Liver (tissue), 9 donors: Measurements from ENCODE around the gene TFF3. TPM values are rescaled to one million over a fixed set of nuclear protein-coding genes. Genes with fewer than 3 reads are reported as not detected.

Experiments
- DNase-seq: peaks from one replicate; pipeline ENCODE4 v3.0.0-alpha.2; 2017; ENCODE audit warnings: low spot score
- H3K27ac ChIP-seq, 2 donors: one replicate each; pipeline ENCODE4 v1.7.0; 2013; ENCODE audit warnings: inconsistent platforms in 2 of 2, low read length in 2 of 2, control low read depth in 1 of 2, low read depth in 1 of 2, mild to moderate bottlenecking in 1 of 2
- H3K27me3 ChIP-seq, 4 donors: one replicate each; pipeline versions ENCODE4 v1.6.1 to v1.7.0; 2013; ENCODE audit warnings: low read length in 3 of 4, inconsistent platforms in 1 of 4, mild to moderate bottlenecking in 1 of 4, moderate library complexity in 1 of 4; ENCODE audit not compliant: control insufficient read depth in 4 of 4, insufficient read depth in 4 of 4
- H3K36me3 ChIP-seq, 4 donors: one replicate each; pipeline versions ENCODE4 v1.6.1 to v1.7.0; 2013; ENCODE audit warnings: low read length in 3 of 4, mild to moderate bottlenecking in 3 of 4, low read depth in 1 of 4, moderate library complexity in 1 of 4; ENCODE audit not compliant: control insufficient read depth in 4 of 4, insufficient read depth in 3 of 4
- H3K4me1 ChIP-seq, 4 donors: one replicate each; pipeline versions ENCODE4 v1.6.1 to v1.7.0; 2013; ENCODE audit warnings: low read length in 3 of 4, mild to moderate bottlenecking in 3 of 4, moderate library complexity in 1 of 4; ENCODE audit not compliant: control insufficient read depth in 4 of 4, insufficient read depth in 4 of 4
- H3K4me3 ChIP-seq, 3 donors: one replicate each; pipeline versions ENCODE4 v1.6.1 to v1.7.0; 2013; ENCODE audit warnings: low read length in 3 of 3, control low read depth in 1 of 3, low read depth in 1 of 3, mild to moderate bottlenecking in 1 of 3
- H3K9ac ChIP-seq, 2 donors: one replicate each; pipeline ENCODE4 v1.7.0; 2013; ENCODE audit warnings: low read length in 2 of 2, mild to moderate bottlenecking in 2 of 2, moderate library complexity in 2 of 2, control low read depth in 1 of 2, low read depth in 1 of 2
- H3K9me3 ChIP-seq, 4 donors: one replicate each; pipeline versions ENCODE4 v1.6.1 to v1.7.0; 2013; ENCODE audit warnings: low read length in 3 of 4; ENCODE audit not compliant: control insufficient read depth in 4 of 4
- ATF3 ChIP-seq: IDR thresholded peaks from 2 replicates; pipeline ENCODE4 v1.6.1; 2016; ENCODE audit warnings: antibody characterized with exemption
- CTCF ChIP-seq: fragments of 150-350 bp; IDR thresholded peaks from 2 replicates; pipeline ENCODE4 v1.5.1; 2017; ENCODE audit warnings: improper control_type of control experiment, low read depth, low read length; ENCODE audit not compliant: missing input control
- EGR1 ChIP-seq, 2 donors: IDR thresholded peaks; 2 replicates each; pipeline ENCODE4 v1.6.1; 2016 to 2018; ENCODE audit warnings: antibody characterized with exemption in 2 of 2, low read depth in 2 of 2
- FOXA1 ChIP-seq: IDR thresholded peaks from 2 replicates; pipeline ENCODE4 v1.6.1; 2016; ENCODE audit warnings: antibody characterized with exemption
- FOXA2 ChIP-seq: IDR thresholded peaks from 2 replicates; pipeline ENCODE4 v1.6.1; 2016; ENCODE audit warnings: antibody characterized with exemption
- GABPA ChIP-seq, 2 donors: IDR thresholded peaks in 1 of 2; conservative IDR thresholded peaks in 1 of 2; 2 replicates each; pipeline ENCODE4 v1.6.1; 2016; ENCODE audit warnings: antibody characterized with exemption in 2 of 2, mild to moderate bottlenecking in 1 of 2, moderate library complexity in 1 of 2
- HNF4A ChIP-seq, 2 donors: conservative IDR thresholded peaks; 2 replicates each; pipeline ENCODE4 v1.6.1; 2016; ENCODE audit warnings: antibody characterized with exemption in 2 of 2, mild to moderate bottlenecking in 2 of 2
- HNF4G ChIP-seq: IDR thresholded peaks from 2 replicates; pipeline ENCODE4 v1.6.1; 2016; ENCODE audit warnings: antibody characterized with exemption
- JUND ChIP-seq, 2 donors: IDR thresholded peaks; 2 replicates each; pipeline ENCODE4 v1.6.1; 2016; ENCODE audit warnings: antibody characterized with exemption in 2 of 2
- MAX ChIP-seq: IDR thresholded peaks from 2 replicates; pipeline ENCODE4 v1.6.1; 2016; ENCODE audit warnings: antibody characterized with exemption
- RAD21 ChIP-seq, 2 donors: IDR thresholded peaks; 2 replicates each; pipeline ENCODE4 v1.6.1; 2016; ENCODE audit warnings: antibody characterized with exemption in 2 of 2, mild to moderate bottlenecking in 2 of 2
- REST ChIP-seq: IDR thresholded peaks from 2 replicates; pipeline ENCODE4 v1.6.1; 2016; ENCODE audit warnings: antibody characterized with exemption, mild to moderate bottlenecking
- RXRA ChIP-seq, 2 donors: IDR thresholded peaks; 2 replicates each; pipeline ENCODE4 v1.6.1; 2017 to 2018; ENCODE audit warnings: antibody characterized with exemption in 2 of 2, mild to moderate bottlenecking in 1 of 2
- SP1 ChIP-seq: IDR thresholded peaks from 2 replicates; pipeline ENCODE4 v1.6.1; 2018; ENCODE audit warnings: antibody characterized with exemption, mild to moderate bottlenecking
- TAF1 ChIP-seq: conservative IDR thresholded peaks from 2 replicates; pipeline ENCODE4 v1.6.1; 2016; ENCODE audit warnings: antibody characterized with exemption, mild to moderate bottlenecking
- YY1 ChIP-seq: IDR thresholded peaks from 2 replicates; pipeline ENCODE4 v1.6.1; 2016; ENCODE audit warnings: antibody characterized with exemption, mild to moderate bottlenecking
- ZBTB33 ChIP-seq: IDR thresholded peaks from 2 replicates; pipeline ENCODE4 v1.6.1; 2016; ENCODE audit warnings: antibody characterized with exemption
- WGBS: extraction: QIAGEN DNeasy Blood & Tissue Kit; methylation state at CpG from one replicate; pipeline ENCODE4 v1.1.7; 2013; 5-methylcytosine and 5-hydroxymethylcytosine counted together
- polyA plus RNA-seq, 2 donors: library from polyadenylated mRNA; stranded (reverse) in 1 of 2; unstranded in 1 of 2; fragments of 200-250 nt in 1 of 2; fragments of >200 nt in 1 of 2; fragmentation: Nextera tagmentation in 1 of 2; extraction: Ambion mirVana in 1 of 2; gene quantifications; one replicate each; pipeline versions ENCODE4 v1.2.1 to v1.2.3, GENCODE V29; 2013 to 2015
- total RNA-seq, 2 donors: library from RNA; depleted of rRNA; stranded (reverse); fragments of >200 nt; gene quantifications; one replicate each; pipeline ENCODE4 v1.2.3, GENCODE V29; 2014
- donor health status: healthy.
- donor health status: healthy.
- donor health status: healthy.
- donor health status: healthy.
- donor health status: healthy.

TFF3 gene
- total and polyA plus RNA-seq, 4 donors: 0.09 to 4.1 (median 1.5) TPM

GRCh38 chr21:42356650-42357049, 41.4 kb upstream of the TFF3 start:
- DNase-seq: no peak
- no peak for TF ChIP-seq JUND (IDR thresholded peaks at IDR 0.05)
- no peak for TF ChIP-seq HNF4G
- no peak for TF ChIP-seq ATF3
- TF ChIP-seq SP1: no peak
- no peak for TF ChIP-seq MAX
- Histone ChIP-seq H3K36me3 (no peaks in the 10 kb centered on the region), H3K27ac (no peak overlapping the region), H3K9me3 (peaks cover 0 to 12% (median 3%) of the 10 kb centered on the region in 4 donors), H3K27me3 (no peaks in the 10 kb centered on the region), H3K9ac (no peak overlapping the region), H3K4me3 (no peak overlapping the region), H3K4me1 (no peaks in the 10 kb centered on the region)
- WGBS: 39% methylated on average over 6 of the region's 6 CpGs

GRCh38 chr21:42356046-42356445, 40.8 kb upstream of the TFF3 start:
- H3K27me3 ChIP-seq: no peaks in the 10 kb centered on the region
- no peaks in the 10 kb centered on the region for H3K36me3 ChIP-seq
- no peaks in the 10 kb centered on the region for H3K4me1 ChIP-seq
- 86% methylated on average over 2 of the region's 2 CpGs for WGBS
- no peak overlapping the region for H3K4me3 ChIP-seq
- TF ChIP-seq FOXA1 (no peak), RAD21 (IDR thresholded peaks at IDR 0.05) (no peak), EGR1 (IDR thresholded peaks at IDR 0.05; ENCODE audit: low read depth in 2 of 2) (no peak), YY1 (no peak), MAX (no peak), ATF3 (no peak), HNF4A (conservative IDR thresholded peaks at IDR 0.05) (no peak), JUND (IDR thresholded peaks at IDR 0.05) (no peak), RXRA (IDR thresholded peaks at IDR 0.05) (no peak), HNF4G (no peak), ZBTB33 (no peak), GABPA (IDR thresholded peaks at IDR 0.05 in 1 of 2, conservative IDR thresholded peaks at IDR 0.05 in 1 of 2) (no peak), FOXA2 (no peak), CTCF (no peak), TAF1 (no peak), SP1 (no peak), REST (no peak)
- H3K9me3 ChIP-seq: peaks cover 0 to 12% (median 3%) of the 10 kb centered on the region in 4 donors
- H3K27ac ChIP-seq: no peak overlapping the region
- DNase-seq: no peak
- no peak overlapping the region for H3K9ac ChIP-seq
